Parietal lobe (tissue), 1 donor: ENCODE results near the gene MED28. TPM values are rescaled to one million over a fixed set of nuclear protein-coding genes. Genes with fewer than 3 reads are reported as not detected.

ENCODE experiments used
- total RNA-seq: library from RNA; depleted of rRNA; stranded (reverse); fragments of >200 nt; gene quantifications from one replicate; pipeline ENCODE4 v1.2.3, GENCODE V29; 2014

MED28 gene, protein sequence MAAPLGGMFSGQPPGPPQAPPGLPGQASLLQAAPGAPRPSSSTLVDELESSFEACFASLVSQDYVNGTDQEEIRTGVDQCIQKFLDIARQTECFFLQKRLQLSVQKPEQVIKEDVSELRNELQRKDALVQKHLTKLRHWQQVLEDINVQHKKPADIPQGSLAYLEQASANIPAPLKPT
- 43.5 TPM for total RNA-seq

DNA sequence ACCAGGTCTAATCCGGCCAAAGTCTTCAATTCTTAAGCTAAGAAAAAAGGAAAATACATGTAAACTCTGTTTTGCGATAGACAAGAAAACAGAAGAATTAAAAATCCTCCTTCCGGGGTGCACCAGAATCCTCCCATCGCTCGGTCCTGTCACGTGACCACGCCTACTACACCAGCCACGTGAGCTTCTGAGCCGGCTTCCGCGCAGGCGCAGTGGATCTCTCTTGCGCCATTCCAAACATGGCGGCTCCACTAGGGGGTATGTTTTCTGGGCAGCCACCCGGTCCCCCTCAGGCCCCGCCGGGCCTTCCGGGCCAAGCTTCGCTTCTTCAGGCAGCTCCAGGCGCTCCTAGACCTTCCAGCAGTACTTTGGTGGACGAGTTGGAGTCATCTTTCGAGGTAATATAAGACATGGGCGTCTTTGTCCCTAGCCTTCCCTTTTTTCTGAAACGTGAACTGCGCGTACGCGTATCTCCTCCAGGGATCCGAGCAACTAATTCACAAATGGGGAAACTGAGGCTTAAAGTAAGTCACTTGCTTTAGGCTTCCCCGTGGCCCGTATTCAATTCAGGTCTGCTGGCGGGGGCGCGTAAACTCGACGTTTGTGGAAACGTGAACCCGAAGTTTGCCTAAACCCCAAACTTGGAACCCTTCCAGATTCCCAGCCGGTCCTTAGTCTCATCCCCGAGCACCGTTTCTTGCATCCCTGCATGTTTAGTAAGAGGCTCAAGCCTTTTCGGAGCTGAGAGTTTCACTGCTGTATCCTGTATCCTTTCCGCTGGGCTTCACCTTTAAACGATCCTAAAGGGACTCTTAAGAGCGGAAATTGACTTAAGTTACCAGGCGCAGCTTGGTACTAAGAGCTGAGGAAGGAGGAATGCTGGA is at the start of gene MED28:
Gene MED28 (plus strand): TSS at position 226 of the 884 bp plus-strand sequence. CDS start 14 bp downstream, at position 240.

GRCh38 chr4:17576932-17577664 is 37.3 kb upstream of the MED28 start, which contains the start of gene LAP3:
Gene LAP3 (plus strand): TSS chr4:17577198. CDS start chr4:17577466, 268 bp downstream.

Other genes starting within 250 kb of the MED28 start
- 28.2 TPM for gene QDPR, start 102.6 kb upstream of the MED28 start, total RNA-seq
- gene CLRN2, start 99.5 kb upstream of the MED28 start, total RNA-seq, result not detected
- 44.8 TPM for gene LAP3, start 37.4 kb upstream of the MED28 start, total RNA-seq
- 3.1 TPM for gene FAM184B, start 167.0 kb downstream of the MED28 start, total RNA-seq
- gene DCAF16, start 196.1 kb downstream of the MED28 start, total RNA-seq, result 51.6 TPM
- 13.8 TPM for gene NCAPG, start 196.3 kb downstream of the MED28 start, total RNA-seq